Ishikawa (cell line): ENCODE results near the gene OR8D1.

Experiments
- CEBPB ChIP-seq: IDR thresholded peaks from 2 replicates; pipeline ENCODE4 v1.6.1; 2012

The OR8D1 gene

DNA sequence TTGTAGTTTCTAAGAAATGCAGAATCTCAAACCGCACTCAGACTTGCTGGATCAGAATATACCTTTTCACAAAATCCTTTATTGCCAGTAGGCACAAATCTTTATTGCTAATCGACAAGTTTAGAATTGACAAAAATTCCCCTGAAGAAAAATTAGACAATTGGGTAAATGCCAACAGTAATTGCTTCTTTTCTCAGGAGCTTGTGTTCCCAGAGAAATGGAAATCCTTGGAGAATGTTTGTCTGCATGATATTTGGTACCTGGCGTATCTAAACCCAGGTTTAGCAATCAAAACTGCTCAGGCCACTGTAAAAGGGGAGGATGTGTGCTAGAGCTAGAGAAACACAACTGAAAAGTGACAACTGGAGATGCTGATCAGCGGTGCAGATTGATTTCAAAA lies 57.7 kb downstream of the OR8D1 start, which contains the start of gene OR8G5:
TSS of gene OR8G5 (plus strand) at position 301 of the 400 bp plus-strand sequence. CDS start 8,556 bp downstream, outside the sequence.
- no peak for TF ChIP-seq CEBPB
